ENCODE measurements around the gene LTBR.

LTBR gene

GRCh38 chr12:6369916-6370575 lies 13.9 kb upstream of the LTBR start:
- DNase-seq, result no peak

GRCh38 chr12:6370576-6370935 lies 13.4 kb upstream of the LTBR start:
- DNase-seq, result no peak

- DNase-seq, result peak; percentile 97
These were observed 12.8 kb upstream of the LTBR start for GRCh38 chr12:6370994-6371754.

- DNase-seq, result peak; percentile 73
These were observed 11.5 kb upstream of the LTBR start for GRCh38 chr12:6372403-6373003.

GRCh38 chr12:6373022-6373787 lies 10.8 kb upstream of the LTBR start:
- DNase-seq, result no peak

GRCh38 chr12:6374028-6374785 lies 9.8 kb upstream of the LTBR start:
- DNase-seq, result no peak

GRCh38 chr12:6374786-6375160 lies 9.2 kb upstream of the LTBR start:
- no peak for DNase-seq

- DNase-seq, result no peak
These were observed 8.5 kb upstream of the LTBR start, which contains the start of gene SCNN1A for GRCh38 chr12:6375269-6376078. Gene SCNN1A (minus strand): TSS chr12:6375563. CDS start chr12:6374783, 780 bp downstream.

GRCh38 chr12:6376079-6376869 lies 7.7 kb upstream of the LTBR start:
- no peak for DNase-seq

- no peak for DNase-seq
These were observed 6.9 kb upstream of the LTBR start for GRCh38 chr12:6376870-6377666.

GRCh38 chr12:6377667-6377994 lies 6.3 kb upstream of the LTBR start:
- no peak for DNase-seq

GRCh38 chr12:6378709-6379472 lies 5.1 kb upstream of the LTBR start:
- no peak for DNase-seq

- DNase-seq, result no peak
These were observed 3.5 kb upstream of the LTBR start for GRCh38 chr12:6380141-6381121.

GRCh38 chr12:6382371-6382770 lies 1.6 kb upstream of the LTBR start:
- DNase-seq, result no peak

GRCh38 chr12:6382982-6383381 lies 980 bp upstream of the LTBR start:
- DNase-seq, result no peak

GRCh38 chr12:6384499-6385436 lies 806 bp downstream of the LTBR start:
- no peak for DNase-seq

- DNase-seq, result no peak
These were observed 2.1 kb downstream of the LTBR start for GRCh38 chr12:6386038-6386437.

Measured in NCI-H82 (cell line).